H1 (cell line): ENCODE data around the gene ERVMER34-1. TPM values are rescaled to one million over a fixed set of nuclear protein-coding genes. Genes with fewer than 3 reads are reported as not detected.

ENCODE experiments used
- CTCF ChIA-PET: fragments of 300-600 bp; sonication (Branson Sonifier 250); formaldehyde crosslinking; loops from one replicate; lab custom pipeline; 2021; ENCODE audit not compliant: partially characterized antibody; lab: Charles Lee
- POLR2A ChIA-PET: fragments of 300-600 bp; sonication (Branson Sonifier 250); formaldehyde crosslinking; loops from one replicate; lab custom pipeline; 2021; ENCODE audit warnings: inconsistent platforms; ENCODE audit not compliant: partially characterized antibody; lab: Charles Lee
- DNase-seq, 2 experiments: peaks; one replicate each; pipeline versions ENCODE4 v3.0.0 to v3.0.0-alpha.2; 2010 to 2022; ENCODE audit warnings: low spot score in 2 of 2, low read depth in 1 of 2, mixed read lengths in 1 of 2
- FAIRE-seq: peaks from 2 replicates; lab custom pipeline; 2011; peaks lifted over from hg19 to GRCh38; lab: Jason Lieb, UNC
- H2AFZ ChIP-seq: 2 replicates; pipeline ENCODE4 v1.8.1; 2012; ENCODE audit warnings: low read length, inconsistent platforms
- H2AK5ac ChIP-seq: 2 replicates; pipeline ENCODE4 v1.6.1; 2013; ENCODE audit warnings: low read depth, low read length
- H2BK120ac ChIP-seq: replicated peaks from 2 replicates; pipeline ENCODE3; 2013; ENCODE audit warnings: low read depth, low read length, inconsistent platforms
- H2BK12ac ChIP-seq: 2 replicates; pipeline ENCODE4 v1.6.1; 2013; ENCODE audit warnings: low read depth, low read length
- H2BK15ac ChIP-seq: 2 replicates; pipeline ENCODE4 v1.6.1; 2013; ENCODE audit warnings: low read length
- H2BK20ac ChIP-seq: 2 replicates; pipeline ENCODE4 v1.6.1; 2013; ENCODE audit warnings: low read length
- H2BK5ac ChIP-seq: 2 replicates; pipeline ENCODE4 v1.6.1; 2013; ENCODE audit warnings: low read depth, low read length
- H3K14ac ChIP-seq: 2 replicates; pipeline ENCODE4 v1.6.1; 2013; ENCODE audit warnings: inconsistent platforms; ENCODE audit not compliant: insufficient read length
- H3K18ac ChIP-seq: 2 replicates; pipeline ENCODE4 v1.6.1; 2013; ENCODE audit warnings: low read length; ENCODE audit errors: extremely low read depth
- H3K23ac ChIP-seq: 2 replicates; pipeline ENCODE4 v1.6.1; 2013; ENCODE audit warnings: inconsistent platforms; ENCODE audit not compliant: insufficient read length
- H3K23me2 ChIP-seq: 2 replicates; pipeline ENCODE4 v1.6.1; 2013; ENCODE audit warnings: low read depth, low read length
- H3K27ac ChIP-seq: 2 replicates; pipeline ENCODE4 v1.6.1; 2011; ENCODE audit warnings: low read depth, low read length, inconsistent platforms
- H3K27me3 ChIP-seq, 4 experiments: replicated peaks in 1 of 4; 1 replicate in 1 of 4; 2 replicates in 3 of 4; pipeline versions ENCODE4 v1.6.1 to v1.8.1; 2011 to 2013; ENCODE audit warnings: low read length in 3 of 4, mild to moderate bottlenecking in 3 of 4, inconsistent platforms in 2 of 4, mixed read lengths in 2 of 4, moderate library complexity in 1 of 4; ENCODE audit not compliant: control insufficient read depth in 3 of 4, insufficient read depth in 3 of 4; ENCODE audit errors: extremely low read depth in 1 of 4
- H3K36me3 ChIP-seq, 4 experiments: 2 replicates each; pipeline versions ENCODE4 v1.6.1 to v1.8.1; 2011 to 2013; ENCODE audit warnings: mild to moderate bottlenecking in 4 of 4, low read length in 3 of 4, moderate library complexity in 2 of 4, control low read depth in 1 of 4, inconsistent platforms in 1 of 4; ENCODE audit not compliant: insufficient read depth in 4 of 4, control insufficient read depth in 2 of 4
- H3K4ac ChIP-seq: replicated peaks from 2 replicates; pipeline ENCODE3; 2013; ENCODE audit warnings: low read length, low read depth, mixed read lengths, inconsistent platforms; ENCODE audit not compliant: insufficient read length
- H3K4me1 ChIP-seq, 4 experiments: replicated peaks in 1 of 4; 1 replicate in 1 of 4; 2 replicates in 3 of 4; pipeline versions ENCODE4 v1.6.1 to v1.8.1; 2011 to 2013; ENCODE audit warnings: low read length in 3 of 4, inconsistent platforms in 2 of 4, mixed read lengths in 1 of 4; ENCODE audit not compliant: insufficient read depth in 4 of 4, control insufficient read depth in 3 of 4
- H3K4me2 ChIP-seq, 2 experiments: 2 replicates each; pipeline versions ENCODE4 v1.6.1 to v1.8.1; 2011 to 2013; ENCODE audit warnings: low read depth in 2 of 2, low read length in 2 of 2, control low read depth in 1 of 2, inconsistent platforms in 1 of 2, mild to moderate bottlenecking in 1 of 2; ENCODE audit not compliant: insufficient read depth in 1 of 2
- H3K4me3 ChIP-seq, 4 experiments: fragments of 200-600, 300-600 bp in 1 of 4; sonication (generic), shearing (Covaris generic), sonication (Bioruptor Twin) in 1 of 4; 2 replicates each; pipeline versions ENCODE4 v1.5.1 to v1.8.1; 2011 to 2016; ENCODE audit warnings: low read length in 4 of 4, low read depth in 3 of 4, control low read depth in 2 of 4, inconsistent platforms in 2 of 4, mild to moderate bottlenecking in 2 of 4, mixed read lengths in 1 of 4, moderate library complexity in 1 of 4; ENCODE audit not compliant: insufficient read depth in 2 of 4; ENCODE audit errors: extremely low read depth in 1 of 4
- H3K56ac ChIP-seq: replicated peaks from 2 replicates; pipeline ENCODE3; 2013; ENCODE audit warnings: low read depth, mild to moderate bottlenecking, mixed read lengths, low read length, inconsistent platforms; ENCODE audit not compliant: insufficient read length
- H3K79me1 ChIP-seq: 2 replicates; pipeline ENCODE4 v1.6.1; 2013; ENCODE audit warnings: low read depth, low read length, control low read depth
- H3K79me2 ChIP-seq, 2 experiments: 2 replicates each; pipeline versions ENCODE4 v1.6.1 to v1.8.1; 2012 to 2013; ENCODE audit warnings: low read length in 2 of 2, mild to moderate bottlenecking in 2 of 2, inconsistent platforms in 1 of 2; ENCODE audit not compliant: insufficient read depth in 2 of 2, control insufficient read depth in 1 of 2
- H3K9ac ChIP-seq, 4 experiments: replicated peaks in 1 of 4; 1 replicate in 1 of 4; 2 replicates in 3 of 4; pipeline versions ENCODE4 v1.6.1 to v1.8.1; 2011 to 2013; ENCODE audit warnings: low read depth in 3 of 4, low read length in 3 of 4, control low read depth in 2 of 4, mild to moderate bottlenecking in 2 of 4, moderate library complexity in 2 of 4, inconsistent platforms in 1 of 4; ENCODE audit errors: extremely low read depth in 1 of 4
- H3K9me3 ChIP-seq, 2 experiments: 2 replicates each; pipeline versions ENCODE4 v1.6.1 to v1.8.1; 2012 to 2013; ENCODE audit warnings: mild to moderate bottlenecking in 2 of 2, moderate library complexity in 2 of 2, control low read depth in 1 of 2, inconsistent platforms in 1 of 2, low read depth in 1 of 2, low read length in 1 of 2, mixed read lengths in 1 of 2; ENCODE audit not compliant: insufficient read depth in 2 of 2
- H4K20me1 ChIP-seq, 2 experiments: replicated peaks in 1 of 2; 2 replicates each; pipeline versions ENCODE3 to v1.8.1; 2011 to 2013; ENCODE audit warnings: inconsistent platforms in 2 of 2, low read length in 2 of 2, mild to moderate bottlenecking in 1 of 2; ENCODE audit not compliant: insufficient read depth in 2 of 2, control insufficient read depth in 1 of 2
- H4K5ac ChIP-seq: 2 replicates; pipeline ENCODE4 v1.6.1; 2013; ENCODE audit warnings: low read length, low read depth, mixed read lengths, inconsistent platforms; ENCODE audit not compliant: insufficient read length
- H4K8ac ChIP-seq: 2 replicates; pipeline ENCODE4 v1.8.0; 2013; ENCODE audit warnings: mild to moderate bottlenecking, moderate library complexity, low read length, inconsistent platforms; ENCODE audit not compliant: insufficient read depth; ENCODE audit errors: extremely low read depth
- H4K91ac ChIP-seq: replicated peaks from 2 replicates; pipeline ENCODE3; 2013; ENCODE audit warnings: low read length, mixed read lengths, inconsistent platforms; ENCODE audit not compliant: insufficient read length
- GTF2F1 ChIP-seq: IDR thresholded peaks from 2 replicates; pipeline ENCODE4 v1.6.1; 2012; ENCODE audit warnings: low read depth, low read length, improper control_type of control experiment, borderline replicate concordance
- JUN ChIP-seq: IDR thresholded peaks from 2 replicates; pipeline ENCODE4 v1.6.1; 2011; ENCODE audit warnings: low read depth, mild to moderate bottlenecking, improper control_type of control experiment, low read length
- JUND ChIP-seq: IDR thresholded peaks from 2 replicates; pipeline ENCODE4 v1.6.1; 2011; ENCODE audit warnings: mild to moderate bottlenecking, improper control_type of control experiment, low read length
- POLR2A ChIP-seq, 2 experiments: IDR thresholded peaks; 1 replicate in 1 of 2; 2 replicates in 1 of 2; pipeline ENCODE4 v1.6.1; 2011; ENCODE audit warnings: low read depth in 2 of 2, low read length in 2 of 2, mild to moderate bottlenecking in 2 of 2; ENCODE audit errors: control extremely low read depth in 1 of 2
- RNF2 ChIP-seq: fragments of 200-900, 300-1000 bp; sonication (generic); IDR thresholded peaks from 2 replicates; pipeline ENCODE4 v1.7.1; 2016; ENCODE audit warnings: borderline replicate concordance, low read depth, mild to moderate bottlenecking, antibody characterized with exemption, low read length; ENCODE audit not compliant: poor library complexity, severe bottlenecking; ENCODE audit errors: missing control alignments
- SAP30 ChIP-seq: fragments of 300-600 bp; sonication (generic); IDR thresholded peaks from 2 replicates; pipeline ENCODE4 v1.7.1; 2012; ENCODE audit warnings: low read length, moderate library complexity, mild to moderate bottlenecking, inconsistent platforms; ENCODE audit not compliant: insufficient read depth, insufficient replicate concordance
- SIRT6 ChIP-seq: IDR thresholded peaks from one replicate; pipeline ENCODE4 v1.7.1; 2012; ENCODE audit warnings: low read length, inconsistent platforms
- SP2 ChIP-seq: IDR thresholded peaks from 2 replicates; pipeline ENCODE4 v1.6.1; 2012; ENCODE audit warnings: mild to moderate bottlenecking, low read length, inconsistent platforms
- SRF ChIP-seq: IDR thresholded peaks from 2 replicates; pipeline ENCODE4 v1.6.1; 2011; ENCODE audit warnings: mild to moderate bottlenecking, low read depth, low read length, moderate library complexity
- TAF7 ChIP-seq: optimal IDR thresholded peaks from 2 replicates; pipeline ENCODE3; 2011; ENCODE audit warnings: low read depth, mild to moderate bottlenecking, inconsistent platforms, low read length, moderate library complexity, borderline replicate concordance
- TBP ChIP-seq: IDR thresholded peaks from 2 replicates; pipeline ENCODE4 v1.6.1; 2011; ENCODE audit warnings: low read depth, low read length, improper control_type of control experiment
- TCF12 ChIP-seq: IDR thresholded peaks from 2 replicates; pipeline ENCODE4 v1.6.1; 2011; ENCODE audit warnings: low read depth, mild to moderate bottlenecking, low read length
- ZNF274 ChIP-seq: IDR thresholded peaks from 2 replicates; pipeline ENCODE4 v1.7.0; 2012; ENCODE audit warnings: low read length, borderline replicate concordance; ENCODE audit errors: extremely low read depth
- WGBS, 2 experiments: shearing (Covaris generic) in 1 of 2; methylation state at CpG; one replicate each; pipeline versions ENCODE4 v1.1.6 to v1.1.7; 2013 to 2015; ENCODE audit warnings: low lambda C conversion rate in 2 of 2, mixed read lengths in 2 of 2, inconsistent platforms in 1 of 2, low coverage in 1 of 2, missing lambda C conversion rate in 1 of 2; ENCODE audit not compliant: insufficient replicate concordance in 2 of 2, insufficient coverage in 1 of 2, insufficient read length in 1 of 2; ENCODE audit errors: extremely low coverage in 1 of 2, missing lambda C conversion rate in 1 of 2; 5-methylcytosine and 5-hydroxymethylcytosine counted together
- polyA plus RNA-seq, 7 experiments: library from polyadenylated mRNA; depleted of rRNA in 3 of 7; stranded (reverse) in 5 of 7; unstranded in 2 of 7; fragments of >200 nt in 5 of 7; fragments of 200-250 nt in 2 of 7; gene quantifications; 1 replicate in 5 of 7; 2 replicates in 1 of 7; 4 replicates in 1 of 7; pipeline versions ENCODE4 v1.2.1 to v1.2.3, GENCODE V29; 2011 to 2013; ENCODE audit warnings: missing spikeins in 2 of 7, mixed read lengths in 2 of 7
- total RNA-seq: library from RNA; stranded (reverse); fragmentation: NEBNext Ultra II Directional; extraction: Animal tissue kit (Norgen Biotek cat#: 25700); gene quantifications from 2 replicates; pipeline ENCODE4 v1.2.1, GENCODE V29; 2021
- TF ChIP-seq, protein P1 (sequence below): IDR thresholded peaks from 2 replicates; pipeline ENCODE4 v1.6.1; 2012; ENCODE audit warnings: inconsistent platforms

The ERVMER34-1 gene
- total and polyA plus RNA-seq, 2 of the 8 experiments (the other 6 are each of a cell fraction or from before 2014, with no cell fraction given): 14.2 to 34.3 TPM

- DNase-seq (no peak), FAIRE-seq (no peak)
- H2AFZ ChIP-seq: no peak overlapping the region
- no peak overlapping the region for H3K4ac ChIP-seq
- H3K79me1 ChIP-seq: no peaks in the 10 kb centered on the region
- H3K4me1 ChIP-seq: no peaks in the 10 kb centered on the region; a peak in 1 of 7 replicates
- H4K5ac ChIP-seq: no peak overlapping the region
- H3K4me2 ChIP-seq: no peak overlapping the region
- H3K23ac ChIP-seq: no peak overlapping the region
- H3K27me3 ChIP-seq: peaks cover 0 to 18% (median 13%) of the 10 kb centered on the region in 4 experiments; a peak in 6 of 7 replicates
- no peak overlapping the region for H2BK20ac ChIP-seq
- no peak overlapping the region for H3K18ac ChIP-seq
- no peak overlapping the region for H3K9ac ChIP-seq
- peaks cover 0 to 3% of the 10 kb centered on the region in 2 experiments; a peak in 1 of 4 replicates for H3K79me2 ChIP-seq
- H2BK5ac ChIP-seq: no peak overlapping the region
- no peak overlapping the region for H2BK15ac ChIP-seq
- no peak overlapping the region for H3K4me3 ChIP-seq
- no peak overlapping the region for H4K8ac ChIP-seq
- H3K23me2 ChIP-seq: peaks cover 10% of the 10 kb centered on the region; the same call in 1 of the 2 replicates
- peaks cover 0 to 9% (median 0%) of the 10 kb centered on the region in 4 experiments; a peak in 2 of 8 replicates for H3K36me3 ChIP-seq
- peaks cover 0 to 2% of the 10 kb centered on the region in 2 experiments; a peak in 1 of 4 replicates for H3K9me3 ChIP-seq
- H3K56ac ChIP-seq: no peak overlapping the region
- no peak overlapping the region for H3K27ac ChIP-seq
- CTCF ChIA-PET: interaction anchor here (1.0 to 1.1 kb wide), 2 partner anchors 26 to 165 kb away, joined by 3 to 4 read pairs; no protein-coding TSS in a partner anchor
- no peak overlapping the region for H3K14ac ChIP-seq
- no peak overlapping the region for H2BK12ac ChIP-seq
- H4K20me1 ChIP-seq: no peaks in the 10 kb centered on the region
- no peak overlapping the region for H4K91ac ChIP-seq
- H2BK120ac ChIP-seq: no peak overlapping the region
- WGBS, 2 experiments: 90% methylated on average over 6 of the region's 6 CpGs; no CpG with 5 or more reads in 1 of the 2 experiments
- H2AK5ac ChIP-seq: no peak overlapping the region
- POLR2A ChIA-PET: interaction anchor here (0.6 to 4.9 kb wide), 5 partner anchors 13 to 114 kb away, joined by 4 to 26 read pairs (median 6); no protein-coding TSS in a partner anchor
- TF ChIP-seq TCF12 (no peak), SIRT6 (no peak), POLR2A (IDR thresholded peaks at IDR 0.05; ENCODE audit: control extremely low read depth in 1 of 2, low read depth in 2 of 2, low read length in 2 of 2) (no peak), JUN (no peak), RNF2 (no peak), SP2 (no peak), SRF (no peak), TBP (no peak), SAP30 (no peak), TAF7 (no peak), GTF2F1 (no peak), ZNF274 (no peak), JUND (no peak)
- TF ChIP-seq, protein P1, sequence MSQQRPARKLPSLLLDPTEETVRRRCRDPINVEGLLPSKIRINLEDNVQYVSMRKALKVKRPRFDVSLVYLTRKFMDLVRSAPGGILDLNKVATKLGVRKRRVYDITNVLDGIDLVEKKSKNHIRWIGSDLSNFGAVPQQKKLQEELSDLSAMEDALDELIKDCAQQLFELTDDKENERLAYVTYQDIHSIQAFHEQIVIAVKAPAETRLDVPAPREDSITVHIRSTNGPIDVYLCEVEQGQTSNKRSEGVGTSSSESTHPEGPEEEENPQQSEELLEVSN: no peak
Measured at GRCh38 chr4:52752936-52753335, 1.7 kb upstream of the ERVMER34-1 start.
